Transverse colon (tissue), 4 donors: ENCODE results near the gene PWP1. TPM values are rescaled to one million over a fixed set of nuclear protein-coding genes. Genes with fewer than 3 reads are reported as not detected.

Source experiments
- DNase-seq: peaks from one replicate; pipeline ENCODE4 v3.0.0-alpha.2; 2019
- H3K27ac ChIP-seq, 4 donors: fragments of 200-600 bp; sonication (generic); 2 replicates each; pipeline ENCODE4 v1.5.1; 2016 to 2018; ENCODE audit warnings: inconsistent platforms in 4 of 4
- H3K27me3 ChIP-seq: fragments of 200-600 bp; sonication (generic); 2 replicates; pipeline ENCODE4 v1.5.1; 2017; ENCODE audit warnings: inconsistent platforms
- H3K36me3 ChIP-seq, 4 donors: fragments of 200-600 bp; sonication (generic); 2 replicates each; pipeline ENCODE4 v1.5.1; 2017 to 2019; ENCODE audit warnings: inconsistent platforms in 4 of 4
- H3K4me1 ChIP-seq, 4 donors: fragments of 200-600 bp; sonication (generic); 2 replicates each; pipeline ENCODE4 v1.5.1; 2017 to 2020; ENCODE audit warnings: inconsistent platforms in 4 of 4
- H3K4me3 ChIP-seq, 4 donors: fragments of 200-600 bp; sonication (generic); 1 replicate in 1 of 4; 2 replicates in 3 of 4; pipeline versions ENCODE4 v1.5.1 to v1.6.1; 2017 to 2019; ENCODE audit warnings: inconsistent platforms in 4 of 4
- H3K9me3 ChIP-seq, 2 donors: fragments of 200-600 bp; sonication (generic); 2 replicates each; pipeline ENCODE4 v1.5.1; 2017 to 2019; ENCODE audit warnings: inconsistent platforms in 2 of 2
- CTCF ChIP-seq, 5 experiments: fragments of 200-600 bp in 3 of 5; fragments of 450-650 bp in 2 of 5; sonication (generic) in 3 of 5; IDR thresholded peaks; 1 replicate in 2 of 5; 2 replicates in 3 of 5; pipeline ENCODE4 v1.5.1; 2016 to 2017; ENCODE audit warnings: antibody characterized with exemption in 5 of 5, inconsistent platforms in 3 of 5, mild to moderate bottlenecking in 2 of 5, moderate library complexity in 1 of 5
- EP300 ChIP-seq: sonication (generic); formaldehyde crosslinking; IDR thresholded peaks from one replicate; pipeline ENCODE4 v1.6.1; 2017; ENCODE audit warnings: antibody characterized with exemption, low read depth
- POLR2A ChIP-seq: fragments of 450-650 bp; IDR thresholded peaks from one replicate; pipeline ENCODE4 v1.6.1; 2016; ENCODE audit warnings: antibody characterized with exemption, mild to moderate bottlenecking, moderate library complexity
- POLR2AphosphoS5 ChIP-seq, 3 donors: sonication (generic); formaldehyde crosslinking; IDR thresholded peaks; one replicate each; pipeline ENCODE4 v1.6.1; 2016; ENCODE audit warnings: antibody characterized with exemption in 3 of 3
- WGBS, 2 donors: methylation state at CpG; one replicate each; pipeline ENCODE4 v1.1.5; 2018; ENCODE audit warnings: low coverage in 1 of 2; 5-methylcytosine and 5-hydroxymethylcytosine counted together
- in situ Hi-C, 4 donors: fragments of 200-750 bp; cut with MboI; loops; one replicate each; pipeline versions ENCODE4 v1.15.0 to v1.15.1; 2017; ENCODE audit warnings: low sequenced_read_pairs in 3 of 4, low pct_ligation_motif_present in 1 of 4, low pct_unique_long_range_greater_than_20kb in 1 of 4
- intact Hi-C: fragments of 100-400 bp; cut with DNase I; formaldehyde crosslinking; loops from one replicate; pipeline ENCODE4 v1.15.1; 2023; ENCODE audit warnings: low total_unique reads
- total RNA-seq, 4 donors: library from RNA; depleted of rRNA; stranded (reverse); fragments of >200 nt; gene quantifications; one replicate each; pipeline ENCODE4 v1.1.0, GENCODE V29; 2016

PWP1 gene
- total RNA-seq, 4 donors from 2014 or later, result 29.9 to 49.7 (median 41.4) TPM

- TF ChIP-seq EP300, result no peak
- no peak for TF ChIP-seq CTCF (IDR thresholded peaks at IDR 0.05)
- TF ChIP-seq POLR2AphosphoS5 (IDR thresholded peaks at IDR 0.05), result no peak
- no peak for TF ChIP-seq POLR2A
- Histone ChIP-seq H3K27me3 (peaks cover 19% of the 10 kb centered on the region), H3K4me3 (no peak overlapping the region), H3K36me3 (no peaks in the 10 kb centered on the region), H3K9me3 (no peaks in the 10 kb centered on the region), H3K4me1 (no peaks in the 10 kb centered on the region), H3K27ac (no peak overlapping the region)
- intact Hi-C loops (no loop called here), in situ Hi-C loops (no loop called here)
- no peak for DNase-seq
- 77 to 86% methylated on average over 3 to 4 of the region's 4 CpGs for WGBS, 2 donors
These were observed 18.1 kb upstream of the PWP1 start for GRCh38 chr12:107667464-107667863.

- Histone ChIP-seq H3K27me3 (peaks cover 19% of the 10 kb centered on the region), H3K4me3 (no peak overlapping the region), H3K27ac (no peak overlapping the region), H3K9me3 (no peaks in the 10 kb centered on the region), H3K36me3 (no peaks in the 10 kb centered on the region), H3K4me1 (no peaks in the 10 kb centered on the region)
- no peak for DNase-seq
- intact Hi-C loops (no loop called here), in situ Hi-C loops (no loop called here)
- TF ChIP-seq CTCF (IDR thresholded peaks at IDR 0.05) (no peak), POLR2AphosphoS5 (IDR thresholded peaks at IDR 0.05) (no peak), EP300 (no peak), POLR2A (no peak)
- 59 to 69% methylated on average over 5 to 9 of the region's 9 CpGs for WGBS, 2 donors
These were observed 17.1 kb upstream of the PWP1 start for GRCh38 chr12:107668320-107669098.

- intact Hi-C loops (no loop called here), in situ Hi-C loops (loop anchor here in 2 of 4 donors (10.0 kb wide), 1 partner anchor 215 kb away; no protein-coding TSS in a partner anchor)
- WGBS, 2 donors, result 84% methylated on average over 8 of the region's 8 CpGs; no CpG with 5 or more reads in 1 of the 2 donors
- Histone ChIP-seq H3K27ac (no peak overlapping the region), H3K4me3 (no peak overlapping the region), H3K9me3 (no peaks in the 10 kb centered on the region), H3K36me3 (no peaks in the 10 kb centered on the region), H3K4me1 (no peaks in the 10 kb centered on the region), H3K27me3 (peaks cover 19% of the 10 kb centered on the region)
- no peak for TF ChIP-seq EP300
- TF ChIP-seq POLR2A, result no peak
- TF ChIP-seq POLR2AphosphoS5 (IDR thresholded peaks at IDR 0.05), result no peak
- no peak for TF ChIP-seq CTCF (IDR thresholded peaks at IDR 0.05)
- no peak for DNase-seq
These were observed 15.7 kb upstream of the PWP1 start for GRCh38 chr12:107669946-107670345.

- Histone ChIP-seq H3K4me1 (no peaks in the 10 kb centered on the region), H3K27me3 (peaks cover 19% of the 10 kb centered on the region), H3K36me3 (no peaks in the 10 kb centered on the region), H3K9me3 (no peaks in the 10 kb centered on the region), H3K27ac (no peak overlapping the region), H3K4me3 (no peak overlapping the region)
- intact Hi-C loops, result no loop called here
- DNase-seq, result peak; percentile 27
- 44 to 45% methylated on average over 1 to 10 of the region's 10 CpGs for WGBS, 2 donors
- in situ Hi-C loops, result loop anchor here in 2 of 4 donors (10.0 kb wide), 1 partner anchor 214 kb away; no protein-coding TSS in a partner anchor
- peak; percentile 26 to 49 (median 40) for TF ChIP-seq CTCF (IDR thresholded peaks at IDR 0.05)
- no peak for TF ChIP-seq EP300
These were observed 14.5 kb upstream of the PWP1 start for GRCh38 chr12:107670999-107671643.
